Activated CD4-positive, alpha-beta T cell treated with anti-CD3 and anti-CD28 coated beads, Interleukin-2, amount 10 ng/mL, durations not matched to agents 7 days and 5 days (primary cell): ENCODE data around the gene ARHGAP10. TPM values are rescaled to one million over a fixed set of nuclear protein-coding genes. Genes with fewer than 3 reads are reported as not detected.

ENCODE experiments used
- CTCF ChIA-PET: fragments of 350-600 bp; sonication (Branson Sonifier 250); formaldehyde crosslinking; loops from one replicate; lab custom pipeline; 2021; ENCODE audit warnings: antibody characterized with exemption; lab: Charles Lee
- POLR2A ChIA-PET: fragments of 350-600 bp; sonication (Branson Sonifier 250); formaldehyde crosslinking; loops from one replicate; lab custom pipeline; 2021; ENCODE audit warnings: antibody characterized with exemption; lab: Charles Lee
- DNase-seq: peaks from one replicate; pipeline ENCODE4 v3.0.0-alpha.2; 2020
- H3K27ac Mint-ChIP-seq: one replicate; pipeline ENCODE4 v1.8.0; 2021; ENCODE audit warnings: mild to moderate bottlenecking, moderate library complexity, mixed read lengths
- H3K27me3 Mint-ChIP-seq: one replicate; pipeline ENCODE4 v1.8.0; 2021; ENCODE audit warnings: mixed read lengths
- H3K36me3 Mint-ChIP-seq: one replicate; pipeline ENCODE4 v1.8.0; 2021; ENCODE audit warnings: low read depth, mixed read lengths
- H3K4me1 Mint-ChIP-seq: one replicate; pipeline ENCODE4 v1.8.0; 2021; ENCODE audit warnings: mixed read lengths
- H3K4me3 Mint-ChIP-seq: one replicate; pipeline ENCODE4 v1.8.0; 2021; ENCODE audit warnings: mild to moderate bottlenecking, moderate library complexity, mixed read lengths
- H3K9me3 Mint-ChIP-seq: one replicate; pipeline ENCODE4 v1.8.0; 2021; ENCODE audit warnings: mixed read lengths
- total RNA-seq, 2 experiments: library from RNA; stranded (reverse); gene quantifications; one replicate each; pipeline ENCODE4 v1.2.3, GENCODE V29; 2021

ARHGAP10 gene
- total RNA-seq, 2 experiments from 2014 or later, result 9.4 to 10.7 TPM

DNA sequence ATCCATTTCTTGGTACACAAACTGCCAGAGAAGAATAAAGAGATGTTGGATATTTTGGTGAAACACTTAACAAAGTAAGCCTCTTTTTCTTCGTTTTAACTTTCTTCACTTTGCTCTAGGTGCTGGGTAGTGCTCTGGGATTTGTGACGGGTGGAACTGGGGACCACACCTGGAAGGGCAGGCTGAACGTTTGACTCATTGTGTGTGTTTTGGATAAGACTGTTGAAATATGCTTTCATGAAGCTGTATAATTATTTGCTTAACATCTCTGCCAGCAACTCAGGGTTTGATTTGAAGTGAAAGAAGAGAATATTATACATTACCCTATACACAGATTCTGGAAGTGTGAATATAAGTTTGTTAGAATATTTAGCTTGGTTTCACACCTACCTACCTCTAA, 233.2 kb downstream of the ARHGAP10 start:
- no peaks in the 10 kb centered on the region for H3K27me3 Mint-ChIP-seq
- POLR2A ChIA-PET, result no interaction called here

DNA sequence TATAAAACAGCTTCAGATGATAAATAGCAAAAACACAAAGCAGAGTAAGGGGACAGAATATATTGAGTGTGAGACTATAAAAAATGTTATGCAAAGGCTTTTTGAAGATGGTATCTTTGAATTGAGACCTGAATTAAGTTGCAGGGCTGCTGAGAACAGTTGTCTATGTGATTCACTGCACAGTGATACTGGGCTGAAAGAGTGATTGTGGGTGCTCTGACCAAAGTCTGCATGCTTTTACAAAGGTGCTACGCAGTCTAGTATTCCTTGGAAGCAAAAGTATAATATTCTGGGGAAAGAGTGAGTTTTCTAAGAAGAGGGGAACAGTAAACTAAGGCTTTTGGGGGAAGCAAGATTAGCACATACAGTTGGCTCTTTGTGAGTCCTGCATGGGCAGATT, 234.0 kb downstream of the ARHGAP10 start:
- POLR2A ChIA-PET, result no interaction called here
- peaks cover 2% of the 10 kb centered on the region for H3K4me1 Mint-ChIP-seq
- H3K9me3 Mint-ChIP-seq, result no peaks in the 10 kb centered on the region

More for the DNA sequence above, 233.2 kb downstream of the ARHGAP10 start:
- Mint-ChIP-seq H3K27ac (no peak overlapping the region), H3K9me3 (no peaks in the 10 kb centered on the region), H3K4me1 (no peaks in the 10 kb centered on the region), H3K4me3 (no peak overlapping the region), H3K36me3 (peaks cover 1% of the 10 kb centered on the region)
- no peak for DNase-seq
- CTCF ChIA-PET, result no interaction called here

DNA sequence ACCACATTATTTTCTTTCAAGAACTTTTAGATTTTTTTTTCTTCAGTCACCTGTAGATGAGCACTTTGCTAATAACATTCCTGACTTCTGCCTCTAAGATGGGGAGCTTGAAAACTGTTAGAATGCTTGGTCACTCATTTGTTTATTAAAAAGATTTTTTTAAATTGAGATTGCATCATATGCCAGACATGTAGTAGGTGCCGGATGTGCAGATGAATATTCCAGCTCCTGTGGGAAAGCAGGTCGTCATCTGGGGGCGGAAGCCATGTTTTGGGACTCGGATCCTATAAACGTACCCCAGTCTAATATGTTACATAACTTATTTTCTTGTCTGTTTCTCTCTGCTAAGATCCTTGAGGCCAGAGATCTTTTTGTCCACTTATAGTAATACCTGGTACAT, 236.8 kb downstream of the ARHGAP10 start:
- no peak for DNase-seq
- H3K36me3 Mint-ChIP-seq, result peaks cover 1% of the 10 kb centered on the region
- no peaks in the 10 kb centered on the region for H3K9me3 Mint-ChIP-seq

More for the DNA sequence above, 234.0 kb downstream of the ARHGAP10 start:
- no peaks in the 10 kb centered on the region for H3K27me3 Mint-ChIP-seq
- DNase-seq, result no peak
- H3K36me3 Mint-ChIP-seq, result peaks cover 1% of the 10 kb centered on the region
- no peak overlapping the region for H3K27ac Mint-ChIP-seq
- CTCF ChIA-PET, result no interaction called here
- H3K4me3 Mint-ChIP-seq, result no peak overlapping the region

DNA sequence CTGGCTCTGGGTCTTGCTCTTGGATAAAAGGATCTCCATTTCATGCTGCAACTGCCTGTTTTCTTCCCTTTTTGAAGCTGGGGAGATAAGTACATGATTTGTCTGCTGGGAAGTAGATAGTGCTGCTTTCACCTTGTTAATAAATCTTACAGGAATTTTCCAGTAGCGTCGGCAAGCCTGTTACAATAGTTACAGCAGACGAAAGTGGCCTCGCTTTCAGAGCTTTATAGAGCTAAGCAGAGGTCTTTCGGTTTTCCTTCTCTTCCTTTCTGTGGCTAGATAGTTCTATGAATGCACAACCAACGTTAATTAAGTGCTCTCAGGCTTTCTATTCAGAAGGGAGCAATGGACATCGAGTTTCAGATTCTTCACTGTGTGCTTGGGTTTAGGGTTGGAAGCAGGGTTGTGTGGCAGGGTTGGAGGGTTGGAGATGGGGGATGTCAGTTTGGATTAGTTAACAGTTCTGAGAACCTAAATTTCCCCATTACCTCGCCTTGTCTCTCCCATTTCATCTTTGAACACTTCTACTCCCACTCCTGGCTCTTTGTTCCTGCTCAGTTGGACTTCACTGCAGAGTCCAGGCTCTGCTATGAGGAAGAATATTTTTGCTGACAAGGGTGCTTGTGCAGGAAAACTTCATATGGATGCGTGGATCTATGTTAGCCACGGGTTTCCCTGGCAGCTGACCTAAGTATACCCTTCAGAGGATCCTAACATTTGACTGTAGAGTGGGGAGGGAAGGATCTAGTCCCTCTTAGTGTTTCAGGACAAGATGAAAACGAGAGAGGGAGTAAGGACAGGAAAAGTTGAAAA, 237.9 kb downstream of the ARHGAP10 start:
- H3K4me3 Mint-ChIP-seq, result no peak overlapping the region
- H3K27ac Mint-ChIP-seq, result no peak overlapping the region
- peaks cover 2% of the 10 kb centered on the region for H3K9me3 Mint-ChIP-seq
- no peak for DNase-seq
- POLR2A ChIA-PET, result no interaction called here
- no peaks in the 10 kb centered on the region for H3K27me3 Mint-ChIP-seq
- peaks cover 3% of the 10 kb centered on the region for H3K36me3 Mint-ChIP-seq
- CTCF ChIA-PET, result interaction anchor here (1.3 kb wide), 1 partner anchor 14 kb away, joined by 4 read pairs; no protein-coding TSS in a partner anchor
- H3K4me1 Mint-ChIP-seq, result peaks cover 2% of the 10 kb centered on the region

More for the DNA sequence above, 236.8 kb downstream of the ARHGAP10 start:
- H3K4me3 Mint-ChIP-seq, result no peak overlapping the region
- POLR2A ChIA-PET, result no interaction called here
- CTCF ChIA-PET, result interaction anchor here (1.3 kb wide), 1 partner anchor 15 kb away, joined by 4 read pairs; no protein-coding TSS in a partner anchor
- H3K27ac Mint-ChIP-seq, result no peak overlapping the region
- H3K27me3 Mint-ChIP-seq, result no peaks in the 10 kb centered on the region
- H3K4me1 Mint-ChIP-seq, result peaks cover 2% of the 10 kb centered on the region

DNA sequence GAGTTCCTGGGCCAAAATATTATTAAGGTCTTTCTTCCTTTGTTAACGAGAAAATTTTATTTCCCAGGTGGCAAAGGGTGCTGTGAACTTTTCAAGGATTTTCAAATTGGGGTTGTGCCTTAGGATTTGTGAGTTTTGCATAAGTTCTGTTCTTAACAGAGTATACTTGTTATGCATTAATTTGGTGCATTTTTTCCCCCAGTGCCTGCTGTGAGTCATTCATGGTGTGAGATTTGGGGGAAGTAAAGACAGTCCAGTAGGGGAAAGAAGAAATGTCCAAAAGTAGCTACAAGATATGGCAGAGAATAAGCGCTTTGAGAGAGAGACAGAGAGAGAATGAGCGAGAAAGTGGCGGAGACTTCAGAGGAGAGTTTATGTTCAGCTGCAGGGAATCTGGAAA, 239.2 kb downstream of the ARHGAP10 start:
- CTCF ChIA-PET, result no interaction called here
- POLR2A ChIA-PET, result no interaction called here
- Mint-ChIP-seq H3K9me3 (peaks cover 2% of the 10 kb centered on the region), H3K27me3 (no peaks in the 10 kb centered on the region), H3K4me3 (no peak overlapping the region), H3K27ac (no peak overlapping the region), H3K36me3 (peaks cover 2% of the 10 kb centered on the region), H3K4me1 (peaks cover 2% of the 10 kb centered on the region)
- DNase-seq, result no peak

DNA sequence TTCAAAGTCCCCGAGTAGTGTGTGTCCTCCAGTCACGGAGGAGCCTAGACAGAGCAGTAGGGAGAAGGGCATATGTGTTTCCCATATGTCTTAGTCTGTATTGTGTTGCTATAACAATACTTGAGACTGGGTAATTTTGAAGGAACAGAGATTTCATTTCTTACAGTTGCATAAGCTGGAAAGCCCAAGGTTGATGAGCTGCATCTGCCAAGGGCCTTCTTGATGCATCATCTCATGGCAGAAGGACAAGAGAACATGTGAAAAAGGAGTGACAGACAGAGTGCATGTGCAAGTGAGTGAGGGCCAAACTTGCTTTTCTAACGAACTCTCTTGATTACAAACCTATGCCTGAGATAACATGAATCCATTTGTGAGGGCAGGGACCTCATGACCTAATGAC, 243.4 kb downstream of the ARHGAP10 start:
- Mint-ChIP-seq H3K27ac (no peak overlapping the region), H3K36me3 (peaks cover 2% of the 10 kb centered on the region), H3K4me1 (peaks cover 3% of the 10 kb centered on the region), H3K27me3 (no peaks in the 10 kb centered on the region), H3K4me3 (no peak overlapping the region), H3K9me3 (peaks cover 2% of the 10 kb centered on the region)
- CTCF ChIA-PET, result no interaction called here
- DNase-seq, result no peak
- POLR2A ChIA-PET, result no interaction called here

DNA sequence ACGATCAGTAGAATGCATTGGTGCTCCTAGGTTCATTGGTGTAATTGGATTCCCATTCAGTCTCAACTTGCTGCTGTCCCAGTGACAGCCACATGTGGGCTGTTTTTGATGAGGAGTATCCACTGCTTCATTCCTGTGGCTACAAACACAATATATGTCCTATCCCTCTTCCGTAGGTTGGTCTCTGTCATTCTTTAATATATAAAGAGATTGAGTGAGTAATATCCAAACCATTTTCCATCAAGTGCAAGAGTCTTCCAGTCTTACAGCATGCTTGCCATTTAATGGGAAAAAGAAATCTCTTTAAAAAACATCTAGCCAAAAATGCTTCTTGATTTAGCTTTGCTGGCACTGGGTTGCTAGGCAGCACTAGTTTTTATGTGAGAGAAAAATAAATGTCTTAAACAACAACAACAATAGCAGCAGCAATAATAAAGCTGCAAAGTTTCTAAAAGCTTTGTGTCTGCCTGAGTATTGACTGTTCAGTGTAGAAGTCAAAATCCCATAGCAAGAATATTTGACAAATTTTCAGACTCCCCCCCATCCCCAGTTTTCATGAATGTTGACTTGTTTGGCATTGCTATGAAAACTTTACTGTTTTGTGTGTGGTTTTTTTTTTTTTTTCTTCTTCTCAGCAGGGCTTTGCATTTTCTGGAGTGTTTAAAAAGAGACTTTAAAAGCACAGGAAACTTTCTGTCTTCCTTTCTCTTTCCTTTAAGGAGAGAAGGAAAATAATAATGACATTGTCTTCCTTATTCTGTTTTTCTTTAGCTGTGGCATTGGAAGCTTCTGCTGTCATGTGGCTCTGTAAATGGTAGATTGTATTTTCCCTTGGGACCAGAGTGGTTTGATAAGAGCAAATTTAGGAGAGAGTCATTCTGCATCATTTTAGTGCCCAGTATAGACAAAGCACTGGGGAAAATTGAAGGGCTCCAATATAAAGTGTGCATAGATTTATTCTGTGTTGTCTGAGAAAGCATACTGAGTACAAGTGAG, 244.3 kb downstream of the ARHGAP10 start:
- H3K9me3 Mint-ChIP-seq, result peaks cover 2% of the 10 kb centered on the region
- CTCF ChIA-PET, result no interaction called here
- peaks cover 12% of the 10 kb centered on the region for H3K4me1 Mint-ChIP-seq
- peaks cover 2% of the 10 kb centered on the region for H3K36me3 Mint-ChIP-seq
- POLR2A ChIA-PET, result no interaction called here
- no peak overlapping the region for H3K4me3 Mint-ChIP-seq
- no peak overlapping the region for H3K27ac Mint-ChIP-seq
- DNase-seq, result no peak
- H3K27me3 Mint-ChIP-seq, result no peaks in the 10 kb centered on the region

DNA sequence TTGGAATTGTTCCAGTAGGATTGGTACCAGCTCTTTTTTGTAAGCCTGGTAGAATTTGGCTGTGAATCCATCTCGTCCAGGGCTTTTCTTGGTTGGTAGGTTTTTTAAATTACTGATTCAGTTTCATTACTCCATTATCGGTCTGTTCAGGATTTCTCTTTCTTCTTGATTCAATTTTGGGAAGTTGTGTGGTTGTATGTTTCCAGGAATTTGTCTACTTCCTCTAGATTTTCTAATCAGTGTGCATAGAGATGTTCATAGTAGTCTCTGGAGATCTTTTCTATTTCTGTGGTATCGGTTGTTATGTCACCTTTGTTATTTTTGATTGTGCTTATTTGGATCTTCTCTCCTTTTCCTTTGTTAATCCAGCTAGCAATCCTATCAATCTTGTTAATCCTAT, 248.7 kb downstream of the ARHGAP10 start:
- H3K4me3 Mint-ChIP-seq, result no peak overlapping the region
- H3K9me3 Mint-ChIP-seq, result no peaks in the 10 kb centered on the region
- H3K36me3 Mint-ChIP-seq, result no peaks in the 10 kb centered on the region
- POLR2A ChIA-PET, result no interaction called here
- H3K27me3 Mint-ChIP-seq, result no peaks in the 10 kb centered on the region
- DNase-seq, result no peak
- CTCF ChIA-PET, result no interaction called here
- H3K4me1 Mint-ChIP-seq, result peaks cover 14% of the 10 kb centered on the region
- no peak overlapping the region for H3K27ac Mint-ChIP-seq

DNA sequence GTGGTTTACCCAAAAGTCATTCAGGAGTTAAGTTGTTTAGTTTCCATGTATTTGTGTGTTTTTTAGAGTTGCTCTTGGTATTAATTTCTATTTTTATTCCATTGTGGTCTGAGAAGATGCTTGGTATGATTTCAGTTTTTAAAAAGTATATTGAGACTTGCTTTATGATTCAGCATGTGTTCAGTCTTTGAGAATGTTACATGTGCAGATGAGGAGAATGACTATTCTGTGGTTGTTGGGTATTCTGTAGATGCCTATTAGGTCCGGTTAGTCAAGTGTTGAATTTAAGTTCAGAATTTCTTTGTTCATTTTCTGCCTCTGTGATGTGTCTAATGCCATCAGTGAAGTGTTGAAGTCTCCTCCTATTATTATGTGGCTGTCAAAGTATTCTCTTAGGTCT, 249.4 kb downstream of the ARHGAP10 start:
- no peaks in the 10 kb centered on the region for H3K9me3 Mint-ChIP-seq
- no peaks in the 10 kb centered on the region for H3K36me3 Mint-ChIP-seq
- no peak overlapping the region for H3K27ac Mint-ChIP-seq
- POLR2A ChIA-PET, result no interaction called here
- peaks cover 14% of the 10 kb centered on the region for H3K4me1 Mint-ChIP-seq
- DNase-seq, result no peak
- CTCF ChIA-PET, result no interaction called here
- H3K27me3 Mint-ChIP-seq, result no peaks in the 10 kb centered on the region
- no peak overlapping the region for H3K4me3 Mint-ChIP-seq

DNA sequence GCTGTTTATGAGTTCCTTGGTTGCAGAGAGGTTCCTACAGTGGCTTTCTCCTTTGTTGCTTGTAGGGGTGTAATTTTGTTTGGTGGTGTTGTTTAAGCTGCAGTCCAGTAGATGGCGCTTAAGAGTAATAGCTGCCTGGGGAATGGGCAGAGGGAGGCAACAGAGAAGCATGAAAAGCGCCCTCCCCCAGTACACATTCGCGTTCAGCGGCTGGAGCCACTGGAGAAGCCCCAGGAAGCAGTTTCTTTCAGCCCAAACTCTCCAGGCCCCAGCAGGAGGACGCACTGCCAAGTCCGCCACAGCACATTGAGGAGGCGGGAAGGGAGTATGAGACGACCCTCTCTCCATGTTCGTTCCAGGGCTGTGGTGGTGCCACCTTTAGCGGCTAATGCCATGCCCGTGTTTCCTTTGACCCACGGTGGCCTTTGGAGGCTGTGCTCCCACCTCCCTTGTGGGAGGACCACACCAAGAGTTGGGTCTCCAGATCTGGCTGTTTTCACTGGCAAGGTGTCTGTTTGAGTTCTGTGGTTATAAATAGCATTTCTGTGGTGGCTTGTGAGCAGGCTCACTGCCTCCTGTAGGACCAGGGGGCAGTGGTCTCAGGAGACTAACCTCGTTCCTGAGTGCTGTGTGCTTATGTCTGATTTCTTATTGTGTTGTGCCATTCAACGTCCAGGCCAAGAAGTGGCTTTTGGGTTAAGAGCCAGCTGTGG, 252.3 kb downstream of the ARHGAP10 start:
- POLR2A ChIA-PET, result no interaction called here

DNA sequence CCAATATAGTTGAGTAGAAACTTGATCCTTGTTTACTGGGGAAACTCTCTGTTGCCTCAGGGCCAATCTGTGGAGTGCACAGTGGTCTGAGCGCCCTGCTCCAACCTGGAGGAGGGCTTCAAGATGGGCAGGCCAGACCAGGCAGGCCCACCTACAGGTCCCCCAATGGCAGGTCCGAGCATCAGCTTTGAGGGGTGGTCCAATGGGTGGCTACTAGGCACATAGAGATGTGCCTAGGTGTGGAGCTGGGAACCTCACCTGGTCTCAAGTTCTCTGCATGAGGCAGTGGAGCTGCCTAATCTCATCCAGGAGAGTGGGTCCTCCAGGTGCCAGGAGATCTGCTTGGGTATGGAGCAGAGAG, 252.9 kb downstream of the ARHGAP10 start:
- no peak overlapping the region for H3K27ac Mint-ChIP-seq
- no peak overlapping the region for H3K4me3 Mint-ChIP-seq
- ChIA-PET POLR2A (no interaction called here), CTCF (no interaction called here)
- H3K9me3 Mint-ChIP-seq, result no peaks in the 10 kb centered on the region
- no peak for DNase-seq
- H3K36me3 Mint-ChIP-seq, result no peaks in the 10 kb centered on the region
- H3K27me3 Mint-ChIP-seq, result no peaks in the 10 kb centered on the region
- peaks cover 14% of the 10 kb centered on the region for H3K4me1 Mint-ChIP-seq

More for the DNA sequence above, 252.3 kb downstream of the ARHGAP10 start:
- Mint-ChIP-seq H3K4me1 (peaks cover 14% of the 10 kb centered on the region), H3K9me3 (no peaks in the 10 kb centered on the region), H3K27me3 (no peaks in the 10 kb centered on the region), H3K4me3 (no peak overlapping the region), H3K36me3 (no peaks in the 10 kb centered on the region), H3K27ac (no peak overlapping the region)
- CTCF ChIA-PET, result interaction anchor here (1.5 kb wide), 1 partner anchor 15 kb away, joined by 4 read pairs; no protein-coding TSS in a partner anchor
- peak; percentile 35 for DNase-seq

DNA sequence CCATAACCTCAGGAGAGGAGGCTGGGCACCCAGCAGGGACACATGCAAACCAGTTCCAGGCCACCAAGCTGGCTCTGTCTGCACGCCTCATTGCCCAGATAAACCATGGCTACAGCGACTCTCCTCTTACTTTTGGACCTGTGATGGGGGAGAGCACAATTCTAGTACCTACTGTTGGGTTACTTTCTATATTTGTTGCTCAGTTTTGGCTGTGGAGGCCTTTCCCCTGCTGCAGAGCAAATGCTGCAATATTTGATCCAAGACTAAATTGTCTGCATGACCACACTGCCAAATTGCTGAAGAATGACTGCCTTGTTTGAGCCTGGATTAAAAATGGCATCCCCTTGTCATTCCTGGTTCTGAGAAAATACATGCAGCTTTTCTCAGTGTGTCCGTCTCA, 253.5 kb downstream of the ARHGAP10 start:
- ChIA-PET CTCF (no interaction called here), POLR2A (no interaction called here)
- Mint-ChIP-seq H3K27ac (no peak overlapping the region), H3K36me3 (no peaks in the 10 kb centered on the region), H3K4me1 (peaks cover 11% of the 10 kb centered on the region), H3K4me3 (no peak overlapping the region), H3K9me3 (no peaks in the 10 kb centered on the region), H3K27me3 (no peaks in the 10 kb centered on the region)
- no peak for DNase-seq
